H1 (cell line): ENCODE data around the gene UNC13C. TPM values are rescaled to one million over a fixed set of nuclear protein-coding genes. Genes with fewer than 3 reads are reported as not detected.

Experiments
- CTCF ChIA-PET: fragments of 300-600 bp; sonication (Branson Sonifier 250); formaldehyde crosslinking; loops from one replicate; lab custom pipeline; 2021; ENCODE audit not compliant: partially characterized antibody; lab: Charles Lee
- POLR2A ChIA-PET: fragments of 300-600 bp; sonication (Branson Sonifier 250); formaldehyde crosslinking; loops from one replicate; lab custom pipeline; 2021; ENCODE audit warnings: inconsistent platforms; ENCODE audit not compliant: partially characterized antibody; lab: Charles Lee
- DNase-seq, 2 experiments: peaks; one replicate each; pipeline versions ENCODE4 v3.0.0 to v3.0.0-alpha.2; 2010 to 2022; ENCODE audit warnings: low spot score in 2 of 2, low read depth in 1 of 2, mixed read lengths in 1 of 2
- FAIRE-seq: peaks from 2 replicates; lab custom pipeline; 2011; peaks lifted over from hg19 to GRCh38; lab: Jason Lieb, UNC
- H2AFZ ChIP-seq: 2 replicates; pipeline ENCODE4 v1.8.1; 2012; ENCODE audit warnings: low read length, inconsistent platforms
- H2AK5ac ChIP-seq: 2 replicates; pipeline ENCODE4 v1.6.1; 2013; ENCODE audit warnings: low read depth, low read length
- H2BK120ac ChIP-seq: replicated peaks from 2 replicates; pipeline ENCODE3; 2013; ENCODE audit warnings: low read depth, low read length, inconsistent platforms
- H2BK12ac ChIP-seq: 2 replicates; pipeline ENCODE4 v1.6.1; 2013; ENCODE audit warnings: low read depth, low read length
- H2BK15ac ChIP-seq: 2 replicates; pipeline ENCODE4 v1.6.1; 2013; ENCODE audit warnings: low read length
- H2BK20ac ChIP-seq: 2 replicates; pipeline ENCODE4 v1.6.1; 2013; ENCODE audit warnings: low read length
- H2BK5ac ChIP-seq: 2 replicates; pipeline ENCODE4 v1.6.1; 2013; ENCODE audit warnings: low read depth, low read length
- H3K14ac ChIP-seq: 2 replicates; pipeline ENCODE4 v1.6.1; 2013; ENCODE audit warnings: inconsistent platforms; ENCODE audit not compliant: insufficient read length
- H3K18ac ChIP-seq: 2 replicates; pipeline ENCODE4 v1.6.1; 2013; ENCODE audit warnings: low read length; ENCODE audit errors: extremely low read depth
- H3K23ac ChIP-seq: 2 replicates; pipeline ENCODE4 v1.6.1; 2013; ENCODE audit warnings: inconsistent platforms; ENCODE audit not compliant: insufficient read length
- H3K23me2 ChIP-seq: 2 replicates; pipeline ENCODE4 v1.6.1; 2013; ENCODE audit warnings: low read depth, low read length
- H3K27ac ChIP-seq: 2 replicates; pipeline ENCODE4 v1.6.1; 2011; ENCODE audit warnings: low read depth, low read length, inconsistent platforms
- H3K27me3 ChIP-seq, 4 experiments: replicated peaks in 1 of 4; 1 replicate in 1 of 4; 2 replicates in 3 of 4; pipeline versions ENCODE4 v1.6.1 to v1.8.1; 2011 to 2013; ENCODE audit warnings: low read length in 3 of 4, mild to moderate bottlenecking in 3 of 4, inconsistent platforms in 2 of 4, mixed read lengths in 2 of 4, moderate library complexity in 1 of 4; ENCODE audit not compliant: control insufficient read depth in 3 of 4, insufficient read depth in 3 of 4; ENCODE audit errors: extremely low read depth in 1 of 4
- H3K36me3 ChIP-seq, 4 experiments: 2 replicates each; pipeline versions ENCODE4 v1.6.1 to v1.8.1; 2011 to 2013; ENCODE audit warnings: mild to moderate bottlenecking in 4 of 4, low read length in 3 of 4, moderate library complexity in 2 of 4, control low read depth in 1 of 4, inconsistent platforms in 1 of 4; ENCODE audit not compliant: insufficient read depth in 4 of 4, control insufficient read depth in 2 of 4
- H3K4ac ChIP-seq: replicated peaks from 2 replicates; pipeline ENCODE3; 2013; ENCODE audit warnings: low read length, low read depth, mixed read lengths, inconsistent platforms; ENCODE audit not compliant: insufficient read length
- H3K4me1 ChIP-seq, 4 experiments: replicated peaks in 1 of 4; 1 replicate in 1 of 4; 2 replicates in 3 of 4; pipeline versions ENCODE4 v1.6.1 to v1.8.1; 2011 to 2013; ENCODE audit warnings: low read length in 3 of 4, inconsistent platforms in 2 of 4, mixed read lengths in 1 of 4; ENCODE audit not compliant: insufficient read depth in 4 of 4, control insufficient read depth in 3 of 4
- H3K4me2 ChIP-seq, 2 experiments: 2 replicates each; pipeline versions ENCODE4 v1.6.1 to v1.8.1; 2011 to 2013; ENCODE audit warnings: low read depth in 2 of 2, low read length in 2 of 2, control low read depth in 1 of 2, inconsistent platforms in 1 of 2, mild to moderate bottlenecking in 1 of 2; ENCODE audit not compliant: insufficient read depth in 1 of 2
- H3K4me3 ChIP-seq, 4 experiments: fragments of 200-600, 300-600 bp in 1 of 4; sonication (generic), shearing (Covaris generic), sonication (Bioruptor Twin) in 1 of 4; 2 replicates each; pipeline versions ENCODE4 v1.5.1 to v1.8.1; 2011 to 2016; ENCODE audit warnings: low read length in 4 of 4, low read depth in 3 of 4, control low read depth in 2 of 4, inconsistent platforms in 2 of 4, mild to moderate bottlenecking in 2 of 4, mixed read lengths in 1 of 4, moderate library complexity in 1 of 4; ENCODE audit not compliant: insufficient read depth in 2 of 4; ENCODE audit errors: extremely low read depth in 1 of 4
- H3K56ac ChIP-seq: replicated peaks from 2 replicates; pipeline ENCODE3; 2013; ENCODE audit warnings: low read depth, mild to moderate bottlenecking, mixed read lengths, low read length, inconsistent platforms; ENCODE audit not compliant: insufficient read length
- H3K79me1 ChIP-seq: 2 replicates; pipeline ENCODE4 v1.6.1; 2013; ENCODE audit warnings: low read depth, low read length, control low read depth
- H3K79me2 ChIP-seq, 2 experiments: 2 replicates each; pipeline versions ENCODE4 v1.6.1 to v1.8.1; 2012 to 2013; ENCODE audit warnings: low read length in 2 of 2, mild to moderate bottlenecking in 2 of 2, inconsistent platforms in 1 of 2; ENCODE audit not compliant: insufficient read depth in 2 of 2, control insufficient read depth in 1 of 2
- H3K9ac ChIP-seq, 4 experiments: replicated peaks in 1 of 4; 1 replicate in 1 of 4; 2 replicates in 3 of 4; pipeline versions ENCODE4 v1.6.1 to v1.8.1; 2011 to 2013; ENCODE audit warnings: low read depth in 3 of 4, low read length in 3 of 4, control low read depth in 2 of 4, mild to moderate bottlenecking in 2 of 4, moderate library complexity in 2 of 4, inconsistent platforms in 1 of 4; ENCODE audit errors: extremely low read depth in 1 of 4
- H3K9me3 ChIP-seq, 2 experiments: 2 replicates each; pipeline versions ENCODE4 v1.6.1 to v1.8.1; 2012 to 2013; ENCODE audit warnings: mild to moderate bottlenecking in 2 of 2, moderate library complexity in 2 of 2, control low read depth in 1 of 2, inconsistent platforms in 1 of 2, low read depth in 1 of 2, low read length in 1 of 2, mixed read lengths in 1 of 2; ENCODE audit not compliant: insufficient read depth in 2 of 2
- H4K20me1 ChIP-seq, 2 experiments: replicated peaks in 1 of 2; 2 replicates each; pipeline versions ENCODE3 to v1.8.1; 2011 to 2013; ENCODE audit warnings: inconsistent platforms in 2 of 2, low read length in 2 of 2, mild to moderate bottlenecking in 1 of 2; ENCODE audit not compliant: insufficient read depth in 2 of 2, control insufficient read depth in 1 of 2
- H4K5ac ChIP-seq: 2 replicates; pipeline ENCODE4 v1.6.1; 2013; ENCODE audit warnings: low read length, low read depth, mixed read lengths, inconsistent platforms; ENCODE audit not compliant: insufficient read length
- H4K8ac ChIP-seq: 2 replicates; pipeline ENCODE4 v1.8.0; 2013; ENCODE audit warnings: mild to moderate bottlenecking, moderate library complexity, low read length, inconsistent platforms; ENCODE audit not compliant: insufficient read depth; ENCODE audit errors: extremely low read depth
- H4K91ac ChIP-seq: replicated peaks from 2 replicates; pipeline ENCODE3; 2013; ENCODE audit warnings: low read length, mixed read lengths, inconsistent platforms; ENCODE audit not compliant: insufficient read length
- ASH2L ChIP-seq: fragments of 200-600, 300-600 bp; sonication (generic); IDR thresholded peaks from one replicate; pipeline ENCODE4 v1.7.1; 2017; ENCODE audit warnings: low read length
- SIX5 ChIP-seq: IDR thresholded peaks from 2 replicates; pipeline ENCODE4 v1.6.1; 2011; ENCODE audit warnings: mild to moderate bottlenecking, low read depth, low read length
- WGBS, 2 experiments: shearing (Covaris generic) in 1 of 2; methylation state at CpG; one replicate each; pipeline versions ENCODE4 v1.1.6 to v1.1.7; 2013 to 2015; ENCODE audit warnings: low lambda C conversion rate in 2 of 2, mixed read lengths in 2 of 2, inconsistent platforms in 1 of 2, low coverage in 1 of 2, missing lambda C conversion rate in 1 of 2; ENCODE audit not compliant: insufficient replicate concordance in 2 of 2, insufficient coverage in 1 of 2, insufficient read length in 1 of 2; ENCODE audit errors: extremely low coverage in 1 of 2, missing lambda C conversion rate in 1 of 2; 5-methylcytosine and 5-hydroxymethylcytosine counted together
- polyA plus RNA-seq, 7 experiments: library from polyadenylated mRNA; depleted of rRNA in 3 of 7; stranded (reverse) in 5 of 7; unstranded in 2 of 7; fragments of >200 nt in 5 of 7; fragments of 200-250 nt in 2 of 7; gene quantifications; 1 replicate in 5 of 7; 2 replicates in 1 of 7; 4 replicates in 1 of 7; pipeline versions ENCODE4 v1.2.1 to v1.2.3, GENCODE V29; 2011 to 2013; ENCODE audit warnings: missing spikeins in 2 of 7, mixed read lengths in 2 of 7
- total RNA-seq: library from RNA; stranded (reverse); fragmentation: NEBNext Ultra II Directional; extraction: Animal tissue kit (Norgen Biotek cat#: 25700); gene quantifications from 2 replicates; pipeline ENCODE4 v1.2.1, GENCODE V29; 2021

Gene UNC13C
- total and polyA plus RNA-seq, 2 of the 8 experiments (the other 6 are each of a cell fraction or from before 2014, with no cell fraction given): 0.02 to 0.13 TPM

DNA sequence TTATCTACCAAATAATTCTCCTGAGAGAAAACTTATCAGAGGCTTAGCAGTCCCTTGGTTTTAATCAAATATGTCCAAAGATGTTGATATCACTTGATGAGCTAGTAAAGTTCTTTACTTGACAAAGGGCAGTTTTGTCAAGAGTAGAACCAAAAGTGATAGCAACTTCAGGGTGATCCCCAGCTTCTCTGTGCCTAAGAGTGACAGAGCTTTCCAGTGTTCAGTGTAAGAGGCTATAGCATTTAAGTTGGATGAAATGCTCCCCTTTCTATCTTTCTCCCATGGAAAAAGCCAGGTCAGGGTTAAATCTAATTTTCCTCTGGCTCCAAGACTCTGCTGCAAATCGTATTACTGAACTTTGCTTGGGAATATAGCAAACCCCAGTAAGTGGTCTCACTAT is 120.8 kb downstream of the UNC13C start:
- H3K23ac ChIP-seq: no peak overlapping the region
- ChIA-PET CTCF (interaction anchor here (0.5 to 1.7 kb wide), 2 partner anchors 16 to 718 kb away, joined by 3 to 5 read pairs; no protein-coding TSS in a partner anchor), POLR2A (no interaction called here)
- WGBS, 2 experiments: 87% methylated on average over 1 of the region's 1 CpG; no CpG with 5 or more reads in 1 of the 2 experiments
- H3K14ac ChIP-seq: no peak overlapping the region
- H3K79me2 ChIP-seq: no peaks in the 10 kb centered on the region
- no peak overlapping the region for H2BK20ac ChIP-seq
- H3K23me2 ChIP-seq: no peaks in the 10 kb centered on the region
- no peak overlapping the region for H3K56ac ChIP-seq
- no peaks in the 10 kb centered on the region for H4K20me1 ChIP-seq
- no peak overlapping the region for H4K5ac ChIP-seq
- DNase-seq (no peak), FAIRE-seq (no peak)
- TF ChIP-seq ASH2L (no peak), SIX5 (no peak)
- no peak overlapping the region for H3K27ac ChIP-seq
- no peaks in the 10 kb centered on the region for H3K79me1 ChIP-seq
- no peaks in the 10 kb centered on the region for H3K36me3 ChIP-seq
- no peak overlapping the region for H2AFZ ChIP-seq
- no peak overlapping the region for H3K9ac ChIP-seq
- H2BK120ac ChIP-seq: no peak overlapping the region
- no peak overlapping the region for H3K4ac ChIP-seq
- H2BK5ac ChIP-seq: no peak overlapping the region
- no peaks in the 10 kb centered on the region for H3K4me1 ChIP-seq
- H2BK15ac ChIP-seq: no peak overlapping the region
- peaks cover 18 to 36% of the 10 kb centered on the region in 2 experiments for H3K9me3 ChIP-seq
- H2AK5ac ChIP-seq: no peak overlapping the region
- H2BK12ac ChIP-seq: no peak overlapping the region
- no peak overlapping the region for H3K18ac ChIP-seq
- H3K4me3 ChIP-seq: no peak overlapping the region
- H3K27me3 ChIP-seq: no peaks in the 10 kb centered on the region
- H4K8ac ChIP-seq: no peak overlapping the region
- no peak overlapping the region for H4K91ac ChIP-seq
- no peak overlapping the region for H3K4me2 ChIP-seq
